Ovary (tissue), 3 donors: ENCODE measurements around the gene ATP6V1G2.

ENCODE experiments used
- CTCF ChIP-seq, 3 donors: fragments of 450-650 bp in 2 of 3; fragments of 200-600 bp in 1 of 3; IDR thresholded peaks; one replicate each; pipeline versions ENCODE4 v1.5.1 to v1.8.0; 2016 to 2022; ENCODE audit warnings: antibody characterized with exemption in 3 of 3, mild to moderate bottlenecking in 1 of 3
- EP300 ChIP-seq: sonication (generic); formaldehyde crosslinking; IDR thresholded peaks from one replicate; pipeline ENCODE4 v1.6.1; 2017; ENCODE audit warnings: antibody characterized with exemption
- POLR2A ChIP-seq: fragments of 450-650 bp; IDR thresholded peaks from one replicate; pipeline ENCODE4 v1.6.1; 2017; ENCODE audit warnings: antibody characterized with exemption, mild to moderate bottlenecking, moderate library complexity
- donor health status: DM: no; HTN: no; CAD: no.

DNA sequence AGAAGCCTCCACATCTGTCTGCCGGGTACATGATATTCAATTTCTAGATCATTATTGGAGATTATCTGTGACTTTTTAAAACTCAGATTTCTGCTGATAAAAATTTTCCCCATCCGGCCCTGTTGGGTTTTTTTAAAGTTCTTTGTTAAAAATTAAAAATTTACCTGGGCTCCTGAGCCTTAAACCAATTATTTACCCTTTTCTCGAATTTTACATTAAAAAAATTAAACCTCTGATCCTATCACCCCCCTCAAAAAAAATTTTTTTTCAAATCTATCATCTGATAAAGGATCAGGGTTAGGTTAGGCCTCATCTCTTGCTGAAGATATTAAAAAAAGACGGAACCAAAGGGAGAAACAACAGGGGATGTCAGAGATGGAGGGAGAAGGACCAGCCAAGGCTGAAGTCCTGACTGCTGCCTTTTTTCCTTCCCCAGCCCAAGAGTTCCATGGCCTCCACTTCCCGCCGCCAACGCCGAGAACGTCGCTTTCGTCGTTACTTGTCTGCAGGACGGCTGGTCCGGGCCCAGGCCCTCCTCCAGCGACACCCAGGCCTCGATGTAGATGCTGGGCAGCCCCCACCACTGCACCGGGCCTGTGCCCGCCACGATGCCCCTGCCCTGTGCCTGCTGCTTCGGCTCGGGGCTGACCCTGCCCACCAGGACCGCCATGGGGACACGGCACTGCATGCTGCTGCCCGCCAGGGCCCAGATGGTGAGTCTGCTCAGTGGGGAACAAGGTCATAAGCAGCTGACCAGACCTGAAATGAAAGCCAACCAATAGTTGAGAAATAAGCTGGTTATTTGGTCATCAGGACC is 1.5 kb upstream of the ATP6V1G2 start:
- TF ChIP-seq EP300 (no peak), CTCF (IDR thresholded peaks at IDR 0.05) (no peak), POLR2A (no peak)
